OCI-LY7 (cell line): Measurements from ENCODE around the gene C9orf153. TPM values are rescaled to one million over a fixed set of nuclear protein-coding genes. Genes with fewer than 3 reads are reported as not detected.

ENCODE experiments used
- Bru-seq: library from RNA; stranded (reverse); fragments of 400-500 nt; gene quantifications from one replicate; lab custom pipeline; 2021; lab: Mats Ljungman, UMichigan
- BruChase-seq, 2 experiments: library from RNA; stranded (reverse); fragments of 400-500 nt; gene quantifications; one replicate each; lab custom pipeline; 2021; lab: Mats Ljungman, UMichigan
- BruUV-seq: library from RNA; stranded (reverse); fragments of 400-500 nt; replicated peaks from 2 replicates; lab custom pipeline; 2021; lab: Mats Ljungman, UMichigan
- CTCF ChIA-PET: fragments of 300-600 bp; sonication (Branson Sonifier 250); formaldehyde crosslinking; loops from one replicate; lab custom pipeline; 2022; ENCODE audit warnings: antibody characterized with exemption; ENCODE audit not compliant: unreplicated experiment; lab: Charles Lee
- POLR2A ChIA-PET: fragments of 300-600 bp; sonication (Branson Sonifier 250); formaldehyde crosslinking; loops from one replicate; lab custom pipeline; 2022; ENCODE audit warnings: antibody characterized with exemption; lab: Charles Lee
- DNase-seq: peaks from one replicate; pipeline ENCODE4 v3.0.0-alpha.2; 2015; ENCODE audit warnings: low spot score
- H2AFZ ChIP-seq: fragments of 200-600 bp; sonication (generic), shearing (Covaris generic); 2 replicates; pipeline ENCODE4 v1.6.1; 2014; ENCODE audit warnings: mild to moderate bottlenecking, antibody characterized with exemption, low read length, moderate library complexity
- H3K27ac ChIP-seq: fragments of 200-600 bp; sonication (generic); 2 replicates; pipeline ENCODE4 v1.5.1; 2014; ENCODE audit warnings: mixed run types, low read depth, mild to moderate bottlenecking, moderate library complexity, low read length, inconsistent platforms; ENCODE audit not compliant: poor library complexity, severe bottlenecking
- H3K36me3 ChIP-seq: fragments of 200-600 bp; sonication (generic); 2 replicates; pipeline ENCODE4 v1.6.1; 2014; ENCODE audit warnings: mild to moderate bottlenecking, antibody characterized with exemption, low read length, moderate library complexity, mixed read lengths; ENCODE audit not compliant: insufficient read depth
- H3K4me1 ChIP-seq: fragments of 200-600 bp; sonication (generic); 2 replicates; pipeline ENCODE4 v1.5.1; 2014; ENCODE audit warnings: mild to moderate bottlenecking, low read length; ENCODE audit not compliant: insufficient read depth, poor library complexity, severe bottlenecking
- H3K4me2 ChIP-seq: fragments of 200-600 bp; sonication (generic); 2 replicates; pipeline ENCODE4 v1.6.1; 2014; ENCODE audit warnings: mild to moderate bottlenecking, low read length
- H3K4me3 ChIP-seq: fragments of 200-600 bp; sonication (generic); 2 replicates; pipeline ENCODE4 v1.5.1; 2014; ENCODE audit warnings: mild to moderate bottlenecking, low read depth, low read length; ENCODE audit not compliant: poor library complexity, severe bottlenecking
- H3K79me2 ChIP-seq: fragments of 200-600 bp; sonication (generic); 2 replicates; pipeline ENCODE4 v1.6.1; 2016; ENCODE audit warnings: low read depth, mild to moderate bottlenecking, low read length, moderate library complexity, mixed read lengths; ENCODE audit not compliant: insufficient read depth
- H3K9me2 ChIP-seq: fragments of 200-600 bp; sonication (generic); 2 replicates; pipeline ENCODE4 v1.6.1; 2016; ENCODE audit warnings: mild to moderate bottlenecking, low read length, mixed read lengths; ENCODE audit not compliant: insufficient read depth
- H3K9me3 ChIP-seq: fragments of 200-600 bp; sonication (generic); 2 replicates; pipeline ENCODE4 v1.6.1; 2014; ENCODE audit warnings: mild to moderate bottlenecking, mixed run types, low read length, mixed read lengths
- H4K20me1 ChIP-seq: fragments of 200-600 bp; sonication (generic); 2 replicates; pipeline ENCODE4 v1.6.1; 2014; ENCODE audit warnings: mild to moderate bottlenecking, antibody characterized with exemption, low read length, moderate library complexity, mixed read lengths; ENCODE audit not compliant: insufficient read depth
- CTCF ChIP-seq: fragments of 200-600 bp; sonication (generic); conservative IDR thresholded peaks from 2 replicates; pipeline ENCODE4 v1.5.1; 2014; ENCODE audit warnings: mild to moderate bottlenecking, antibody characterized with exemption, low read length, moderate library complexity, mixed read lengths
- EZH2phosphoT487 ChIP-seq: fragments of 200-600 bp; sonication (generic); IDR thresholded peaks from 2 replicates; pipeline ENCODE4 v1.6.1; 2018; ENCODE audit warnings: low read depth, borderline replicate concordance, mild to moderate bottlenecking, mixed run types, antibody characterized with exemption, low read length, moderate library complexity, mixed read lengths
- intact Hi-C: fragments of 100-400 bp; cut with micrococcal nuclease; formaldehyde crosslinking; loops from one replicate; pipeline ENCODE4 v1.10.0; 2022; ENCODE audit not compliant: unreplicated experiment
- long read RNA-seq: library from polyadenylated mRNA; stranded (forward); transcript quantifications from one replicate; pipeline ENCODE4 v2.0.0, GENCODE V29; 2022
- total RNA-seq, 2 experiments: library from RNA; depleted of rRNA in 1 of 2; stranded (reverse); fragments of >200 nt in 1 of 2; shearing (Covaris generic) in 1 of 2; gene quantifications; 2 replicates each; pipeline ENCODE4 v1.2.3, GENCODE V29; 2014 to 2022

Gene C9orf153
- total RNA-seq (2014; rRNA removed; shearing (Covaris generic)) (0.16 TPM in 1 of 2 replicates, not detected in the other), total RNA-seq (2022) (0.27 and 0.31 TPM in 2 replicates), Bru-seq, nascent RNA (percentile 34 among the genes with signal in this experiment), BruChase-seq, experiment 1, labeled RNA remaining after a 6-hour chase (percentile 43 among the genes with signal in this experiment), BruChase-seq, experiment 2, labeled RNA remaining after a 2-hour chase (percentile 47 among the genes with signal in this experiment)
- long read RNA-seq = 0 reads

- no peaks in the 10 kb centered on the region for H3K4me1 ChIP-seq
- CTCF ChIA-PET = no interaction called here
- H3K9me3 ChIP-seq = no peaks in the 10 kb centered on the region
- no peaks in the 10 kb centered on the region for H3K9me2 ChIP-seq
- no peaks in the 10 kb centered on the region; the same call in 1 of the 2 replicates for H4K20me1 ChIP-seq
- no TSS peak for BruUV-seq
- H3K79me2 ChIP-seq = no peaks in the 10 kb centered on the region
- intact Hi-C loops = no loop called here
- H3K36me3 ChIP-seq = peaks cover 22% of the 10 kb centered on the region
- no peak for DNase-seq
- POLR2A ChIA-PET = interaction anchor here (0.7 kb wide), 1 partner anchor 387 kb away, joined by 4 read pairs; no protein-coding TSS in a partner anchor
- no peak within 1 kb of the TSS for H2AFZ ChIP-seq
- H3K4me3 ChIP-seq = no peak within 1 kb of the TSS
- no peak within 1 kb of the TSS for H3K4me2 ChIP-seq
- TF ChIP-seq EZH2phosphoT487 = no peak
- no peak for TF ChIP-seq CTCF
- H3K27ac ChIP-seq = no peak within 1 kb of the TSS
Observed at GRCh38 chr9:86259557-86259956, at the start of gene C9orf153. Gene C9orf153 (minus strand): TSS chr9:86259657. CDS start chr9:86229603, 30,054 bp downstream.

GRCh38 chr9:86308687-86309086, 49.2 kb upstream of the C9orf153 start:
- Histone ChIP-seq H3K9me2 (no peaks in the 10 kb centered on the region), H3K4me1 (no peaks in the 10 kb centered on the region), H3K9me3 (no peaks in the 10 kb centered on the region), H3K4me2 (no peak overlapping the region), H4K20me1 (no peaks in the 10 kb centered on the region), H3K79me2 (no peaks in the 10 kb centered on the region), H3K4me3 (no peak overlapping the region), H3K36me3 (peaks cover 84% of the 10 kb centered on the region), H2AFZ (no peak overlapping the region), H3K27ac (no peak overlapping the region)
- DNase-seq = no peak
- no TSS peak for BruUV-seq
- ChIA-PET POLR2A (interaction anchor here (0.7 to 1.4 kb wide), 7 partner anchors 8 to 313 kb away, joined by 3 to 7 read pairs (median 4); no protein-coding TSS in a partner anchor), CTCF (no interaction called here)
- intact Hi-C loops = no loop called here
- TF ChIP-seq EZH2phosphoT487 = no peak
- TF ChIP-seq CTCF = no peak

- H3K79me2 ChIP-seq = no peaks in the 10 kb centered on the region
- TF ChIP-seq EZH2phosphoT487 (no peak), CTCF (no peak)
- H3K27ac ChIP-seq = no peak overlapping the region
- ChIA-PET CTCF (no interaction called here), POLR2A (no interaction called here)
- no peaks in the 10 kb centered on the region for H3K9me3 ChIP-seq
- peaks cover 97% of the 10 kb centered on the region for H3K36me3 ChIP-seq
- H4K20me1 ChIP-seq = no peaks in the 10 kb centered on the region
- no peak overlapping the region for H3K4me2 ChIP-seq
- no peaks in the 10 kb centered on the region for H3K9me2 ChIP-seq
- no peak overlapping the region for H2AFZ ChIP-seq
- no peaks in the 10 kb centered on the region for H3K4me1 ChIP-seq
- no TSS peak for BruUV-seq
- H3K4me3 ChIP-seq = no peak overlapping the region
- intact Hi-C loops = no loop called here
- DNase-seq = no peak
Observed at GRCh38 chr9:86304236-86304730, 44.8 kb upstream of the C9orf153 start.
